DMS114 treated with DMSO at 0.1 percent for 48 hours (cell line): ENCODE results near the gene ACTR1A.

ENCODE experiments used
- DNase-seq: peaks from one replicate; lab custom pipeline; 2025; ENCODE audit not compliant: unreplicated experiment; lab: John Stamatoyannopoulos, UW

Gene ACTR1A

DNA sequence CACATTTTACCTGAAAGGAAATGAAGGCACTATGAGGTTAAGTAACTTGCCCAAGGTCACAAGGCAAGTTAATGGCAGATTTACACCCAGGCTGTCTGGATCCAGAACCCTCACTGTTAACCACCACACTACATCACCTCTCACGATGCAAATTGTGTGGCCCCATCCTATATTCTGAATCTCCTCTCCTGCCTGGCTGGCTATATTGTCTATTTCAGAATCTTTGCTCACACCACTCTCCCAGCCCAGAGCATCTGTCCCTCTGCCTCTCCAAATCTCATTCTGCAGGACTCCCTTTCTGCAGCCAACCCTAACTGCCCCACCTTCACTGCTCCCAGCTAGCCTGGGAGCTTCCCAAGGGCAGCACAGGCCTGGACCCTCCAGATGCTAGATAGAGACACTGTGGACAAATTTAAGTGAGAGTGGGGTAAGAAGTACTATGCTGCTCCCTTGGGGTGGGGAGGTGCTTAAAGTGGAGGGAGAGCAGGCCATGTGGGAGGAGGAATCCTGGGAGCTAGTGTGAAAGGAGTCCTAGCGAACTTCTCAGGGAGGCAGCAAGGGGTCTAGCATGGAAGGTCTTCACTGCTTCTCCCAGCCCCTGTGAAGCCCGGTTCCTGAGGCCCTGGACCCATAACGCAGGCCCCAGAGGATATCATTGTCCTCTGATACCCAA lies 70.9 kb downstream of the ACTR1A start:
- DNase-seq, result peak; percentile 33

DNA sequence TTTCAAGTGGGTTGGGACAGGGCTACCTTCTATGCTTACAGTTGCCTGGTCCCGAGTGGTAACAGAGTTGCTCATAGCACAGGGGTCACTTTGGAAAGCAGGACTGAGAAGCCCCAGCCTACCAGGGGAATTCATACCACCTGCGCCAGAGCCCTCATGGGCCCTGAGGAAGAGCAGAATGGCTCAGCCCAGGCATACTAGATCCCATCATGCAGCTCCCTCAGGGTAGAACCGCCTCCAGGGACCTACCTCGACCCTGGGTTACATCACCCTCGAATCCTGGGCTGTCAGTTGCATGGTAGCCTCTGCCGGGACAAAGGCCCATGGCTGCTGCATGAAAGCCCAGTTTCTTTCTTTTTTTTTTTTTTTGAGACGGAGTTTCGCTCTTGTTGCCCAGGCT lies 73.0 kb downstream of the ACTR1A start:
- no peak for DNase-seq
